ENCODE results near the gene FAM162A.

DNA sequence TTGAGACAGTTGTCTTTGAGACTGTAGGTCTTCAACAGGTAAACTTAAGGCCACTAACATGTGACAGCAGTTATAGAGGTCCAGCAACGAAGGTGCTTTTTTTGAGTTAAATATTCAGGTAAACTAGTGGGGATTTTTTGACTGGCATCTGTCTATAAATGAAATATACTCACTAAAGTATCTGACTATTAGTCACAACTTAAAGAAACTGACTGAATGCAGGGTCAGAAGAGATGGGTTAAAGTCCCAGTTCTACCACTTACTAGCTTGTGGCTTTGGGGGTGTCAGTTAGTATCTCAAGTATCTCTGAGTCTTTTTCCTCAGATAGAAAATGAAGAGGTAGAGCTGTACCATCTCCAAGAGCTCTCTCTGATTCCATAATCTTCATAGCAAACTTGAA is 18.9 kb upstream of the FAM162A start:
- no peak for TF ChIP-seq POLR2AphosphoS5 (IDR thresholded peaks at IDR 0.05)
- TF ChIP-seq, protein P1, sequence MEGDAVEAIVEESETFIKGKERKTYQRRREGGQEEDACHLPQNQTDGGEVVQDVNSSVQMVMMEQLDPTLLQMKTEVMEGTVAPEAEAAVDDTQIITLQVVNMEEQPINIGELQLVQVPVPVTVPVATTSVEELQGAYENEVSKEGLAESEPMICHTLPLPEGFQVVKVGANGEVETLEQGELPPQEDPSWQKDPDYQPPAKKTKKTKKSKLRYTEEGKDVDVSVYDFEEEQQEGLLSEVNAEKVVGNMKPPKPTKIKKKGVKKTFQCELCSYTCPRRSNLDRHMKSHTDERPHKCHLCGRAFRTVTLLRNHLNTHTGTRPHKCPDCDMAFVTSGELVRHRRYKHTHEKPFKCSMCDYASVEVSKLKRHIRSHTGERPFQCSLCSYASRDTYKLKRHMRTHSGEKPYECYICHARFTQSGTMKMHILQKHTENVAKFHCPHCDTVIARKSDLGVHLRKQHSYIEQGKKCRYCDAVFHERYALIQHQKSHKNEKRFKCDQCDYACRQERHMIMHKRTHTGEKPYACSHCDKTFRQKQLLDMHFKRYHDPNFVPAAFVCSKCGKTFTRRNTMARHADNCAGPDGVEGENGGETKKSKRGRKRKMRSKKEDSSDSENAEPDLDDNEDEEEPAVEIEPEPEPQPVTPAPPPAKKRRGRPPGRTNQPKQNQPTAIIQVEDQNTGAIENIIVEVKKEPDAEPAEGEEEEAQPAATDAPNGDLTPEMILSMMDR (IDR thresholded peaks at IDR 0.05; ENCODE audit: poor library complexity, severe bottlenecking), result no peak
- no peak for TF ChIP-seq SMC3 (conservative IDR thresholded peaks at IDR 0.05; ENCODE audit: poor library complexity)
- TF ChIP-seq EP300 (conservative IDR thresholded peaks at IDR 0.05; ENCODE audit: poor library complexity, severe bottlenecking), result no peak
- TF ChIP-seq MXI1 (conservative IDR thresholded peaks at IDR 0.05; ENCODE audit: poor library complexity, severe bottlenecking), result no peak
- no peak for TF ChIP-seq EZH2 (IDR thresholded peaks at IDR 0.05; ENCODE audit: borderline replicate concordance, insufficient read depth, low read length, poor library complexity, severe bottlenecking)
- TF ChIP-seq, protein P2, sequence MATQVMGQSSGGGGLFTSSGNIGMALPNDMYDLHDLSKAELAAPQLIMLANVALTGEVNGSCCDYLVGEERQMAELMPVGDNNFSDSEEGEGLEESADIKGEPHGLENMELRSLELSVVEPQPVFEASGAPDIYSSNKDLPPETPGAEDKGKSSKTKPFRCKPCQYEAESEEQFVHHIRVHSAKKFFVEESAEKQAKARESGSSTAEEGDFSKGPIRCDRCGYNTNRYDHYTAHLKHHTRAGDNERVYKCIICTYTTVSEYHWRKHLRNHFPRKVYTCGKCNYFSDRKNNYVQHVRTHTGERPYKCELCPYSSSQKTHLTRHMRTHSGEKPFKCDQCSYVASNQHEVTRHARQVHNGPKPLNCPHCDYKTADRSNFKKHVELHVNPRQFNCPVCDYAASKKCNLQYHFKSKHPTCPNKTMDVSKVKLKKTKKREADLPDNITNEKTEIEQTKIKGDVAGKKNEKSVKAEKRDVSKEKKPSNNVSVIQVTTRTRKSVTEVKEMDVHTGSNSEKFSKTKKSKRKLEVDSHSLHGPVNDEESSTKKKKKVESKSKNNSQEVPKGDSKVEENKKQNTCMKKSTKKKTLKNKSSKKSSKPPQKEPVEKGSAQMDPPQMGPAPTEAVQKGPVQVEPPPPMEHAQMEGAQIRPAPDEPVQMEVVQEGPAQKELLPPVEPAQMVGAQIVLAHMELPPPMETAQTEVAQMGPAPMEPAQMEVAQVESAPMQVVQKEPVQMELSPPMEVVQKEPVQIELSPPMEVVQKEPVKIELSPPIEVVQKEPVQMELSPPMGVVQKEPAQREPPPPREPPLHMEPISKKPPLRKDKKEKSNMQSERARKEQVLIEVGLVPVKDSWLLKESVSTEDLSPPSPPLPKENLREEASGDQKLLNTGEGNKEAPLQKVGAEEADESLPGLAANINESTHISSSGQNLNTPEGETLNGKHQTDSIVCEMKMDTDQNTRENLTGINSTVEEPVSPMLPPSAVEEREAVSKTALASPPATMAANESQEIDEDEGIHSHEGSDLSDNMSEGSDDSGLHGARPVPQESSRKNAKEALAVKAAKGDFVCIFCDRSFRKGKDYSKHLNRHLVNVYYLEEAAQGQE (IDR thresholded peaks at IDR 0.05; ENCODE audit: borderline replicate concordance), result no peak
- no peak for TF ChIP-seq TAF1 (IDR thresholded peaks at IDR 0.05; ENCODE audit: low read depth)
- no peak for TF ChIP-seq RAD21 (conservative IDR thresholded peaks at IDR 0.05)

Measured in neural cell (in vitro differentiated cells).